Neuronal stem cell (in vitro differentiated cells): Measurements from ENCODE around the gene HPCAL1.
"Not testable (repeated sequence)": the region's sequence is repeated elsewhere in the genome, so short reads cannot be mapped to it uniquely, and the experiment has no call there.

Experiments
- DNase-seq: peaks from one replicate; pipeline ENCODE4 v3.0.0-alpha.2; 2013; ENCODE audit warnings: low spot score
- H2AFZ ChIP-seq: one replicate; pipeline ENCODE4 v1.6.1; 2013; ENCODE audit warnings: mild to moderate bottlenecking, low read length, inconsistent platforms
- H2AK5ac ChIP-seq: 2 replicates; pipeline ENCODE4 v1.6.1; 2013; ENCODE audit warnings: low read depth, mild to moderate bottlenecking, inconsistent platforms, low read length, moderate library complexity, mixed read lengths
- H2BK120ac ChIP-seq: 2 replicates; pipeline ENCODE4 v1.6.1; 2013; ENCODE audit warnings: low read depth, mild to moderate bottlenecking, inconsistent platforms, low read length, moderate library complexity, mixed read lengths
- H2BK12ac ChIP-seq: one replicate; pipeline ENCODE4 v1.6.1; 2013; ENCODE audit warnings: low read length, inconsistent platforms
- H2BK15ac ChIP-seq: 2 replicates; pipeline ENCODE4 v1.6.1; 2013; ENCODE audit warnings: mild to moderate bottlenecking, low read length, inconsistent platforms, mixed read lengths
- H2BK5ac ChIP-seq: one replicate; pipeline ENCODE4 v1.6.1; 2013; ENCODE audit warnings: inconsistent platforms, mild to moderate bottlenecking, low read length, moderate library complexity
- H3K14ac ChIP-seq: one replicate; pipeline ENCODE4 v1.6.1; 2013; ENCODE audit warnings: low read length, inconsistent platforms
- H3K18ac ChIP-seq: 2 replicates; pipeline ENCODE4 v1.6.1; 2013; ENCODE audit warnings: low read length, inconsistent platforms
- H3K23ac ChIP-seq: 2 replicates; pipeline ENCODE4 v1.6.1; 2013; ENCODE audit warnings: low read depth, mild to moderate bottlenecking, mixed read lengths, low read length, inconsistent platforms; ENCODE audit not compliant: poor library complexity
- H3K27ac ChIP-seq: replicated peaks from 3 replicates; pipeline ENCODE4 v1.5.1; 2013; ENCODE audit warnings: low read length, inconsistent platforms
- H3K27me3 ChIP-seq, 3 experiments: 2 replicates each; pipeline ENCODE4 v1.6.1; 2013; ENCODE audit warnings: low read length in 3 of 3, mild to moderate bottlenecking in 2 of 3, inconsistent platforms in 1 of 3, low read depth in 1 of 3, mixed read lengths in 1 of 3, moderate library complexity in 1 of 3; ENCODE audit not compliant: control insufficient read depth in 3 of 3, insufficient read depth in 3 of 3
- H3K36me3 ChIP-seq, 2 donors: replicated peaks in 1 of 2; 2 replicates each; pipeline ENCODE4 v1.6.1; 2013; ENCODE audit warnings: low read length in 2 of 2; ENCODE audit not compliant: control insufficient read depth in 2 of 2, insufficient read depth in 2 of 2
- H3K4ac ChIP-seq: 2 replicates; pipeline ENCODE4 v1.6.1; 2013; ENCODE audit warnings: inconsistent platforms, mild to moderate bottlenecking, low read length, moderate library complexity
- H3K4me1 ChIP-seq, 2 donors: 1 replicate in 1 of 2; 2 replicates in 1 of 2; pipeline ENCODE4 v1.6.1; 2013; ENCODE audit warnings: low read length in 2 of 2, low read depth in 1 of 2; ENCODE audit not compliant: control insufficient read depth in 2 of 2, insufficient read depth in 1 of 2
- H3K4me2 ChIP-seq: one replicate; pipeline ENCODE4 v1.6.1; 2013; ENCODE audit warnings: mild to moderate bottlenecking, low read length, inconsistent platforms; ENCODE audit not compliant: insufficient read depth, poor library complexity, severe bottlenecking
- H3K4me3 ChIP-seq, 2 donors: 2 replicates each; pipeline ENCODE4 v1.5.1; 2013; ENCODE audit warnings: low read length in 2 of 2, mild to moderate bottlenecking in 2 of 2, inconsistent platforms in 1 of 2, moderate library complexity in 1 of 2
- H3K79me1 ChIP-seq: one replicate; pipeline ENCODE4 v1.6.1; 2013; ENCODE audit warnings: low read depth, mild to moderate bottlenecking, inconsistent platforms, low read length, moderate library complexity
- H3K9ac ChIP-seq: one replicate; pipeline ENCODE4 v1.6.1; 2013; ENCODE audit warnings: mild to moderate bottlenecking, low read depth, low read length, inconsistent platforms; ENCODE audit not compliant: poor library complexity
- H3K9me3 ChIP-seq, 2 donors: replicated peaks in 1 of 2; 2 replicates each; pipeline versions ENCODE3 to v1.6.1; 2013; ENCODE audit warnings: low read length in 2 of 2, mild to moderate bottlenecking in 2 of 2, inconsistent platforms in 1 of 2, low read depth in 1 of 2, mixed read lengths in 1 of 2, moderate library complexity in 1 of 2; ENCODE audit not compliant: control insufficient read depth in 2 of 2, insufficient read depth in 1 of 2
- H4K8ac ChIP-seq: one replicate; pipeline ENCODE4 v1.6.1; 2013; ENCODE audit warnings: low read depth, mild to moderate bottlenecking, inconsistent platforms, low read length, moderate library complexity
- H4K91ac ChIP-seq: one replicate; pipeline ENCODE4 v1.6.1; 2013; ENCODE audit warnings: low read length, low read depth, mild to moderate bottlenecking, inconsistent platforms; ENCODE audit not compliant: poor library complexity
- whole genome bisulfite sequencing, 2 donors: extraction: QIAGEN DNeasy Blood & Tissue Kit; methylation state at CpG; one replicate each; pipeline ENCODE4 v1.1.7; 2013; ENCODE audit warnings: missing lambda C conversion rate in 2 of 2, mixed read lengths in 1 of 2; ENCODE audit not compliant: insufficient read length in 2 of 2, insufficient replicate concordance in 1 of 2; ENCODE audit errors: extremely low coverage in 2 of 2; 5-methylcytosine and 5-hydroxymethylcytosine counted together

HPCAL1 gene

DNA sequence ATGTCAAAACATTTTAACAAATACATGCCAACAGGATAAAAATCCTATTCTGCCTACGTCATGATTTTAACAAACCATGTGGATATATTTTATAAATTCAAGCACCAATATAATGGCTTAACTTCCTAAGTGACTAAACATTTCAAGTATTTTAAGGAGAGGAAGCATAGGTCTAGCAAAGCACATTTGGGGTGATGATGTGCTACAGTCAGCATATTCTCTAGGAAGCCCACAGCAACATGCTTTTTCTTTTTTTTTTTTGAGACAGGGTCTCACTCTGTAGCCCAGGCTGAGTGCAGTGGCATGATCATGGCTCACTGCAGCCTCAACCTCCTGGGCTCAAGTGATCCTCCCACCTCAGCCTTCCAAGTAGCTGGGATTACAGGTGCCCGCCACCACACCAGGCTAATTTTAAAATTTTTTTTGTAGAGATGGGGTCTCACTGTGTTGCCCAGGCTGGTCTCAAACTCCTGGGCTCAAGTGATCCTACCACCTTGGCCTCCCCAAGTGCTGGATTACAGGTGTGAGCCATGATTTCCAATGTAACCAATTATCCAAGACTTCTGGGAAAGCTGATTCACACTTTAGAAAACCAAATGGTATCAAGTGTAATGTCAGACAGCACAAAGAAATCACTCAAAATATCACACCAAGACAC lies 139.9 kb downstream of the HPCAL1 start:
- not testable (repeated sequence) for H3K4ac ChIP-seq, H4K8ac ChIP-seq, H3K23ac ChIP-seq, H3K9me3 ChIP-seq, H2BK120ac ChIP-seq, H2BK15ac ChIP-seq, H3K4me2 ChIP-seq, H3K79me1 ChIP-seq, H2BK12ac ChIP-seq, H3K18ac ChIP-seq, H2AK5ac ChIP-seq, H3K27me3 ChIP-seq, H2BK5ac ChIP-seq, DNase-seq, H3K4me3 ChIP-seq, H3K14ac ChIP-seq, H2AFZ ChIP-seq, H3K4me1 ChIP-seq, H3K9ac ChIP-seq, H4K91ac ChIP-seq, H3K27ac ChIP-seq
- peaks cover 51 to 89% of the 10 kb centered on the region in 2 donors for H3K36me3 ChIP-seq
- WGBS, 2 donors: no CpG with 5 or more reads among the region's 2 CpGs

DNA sequence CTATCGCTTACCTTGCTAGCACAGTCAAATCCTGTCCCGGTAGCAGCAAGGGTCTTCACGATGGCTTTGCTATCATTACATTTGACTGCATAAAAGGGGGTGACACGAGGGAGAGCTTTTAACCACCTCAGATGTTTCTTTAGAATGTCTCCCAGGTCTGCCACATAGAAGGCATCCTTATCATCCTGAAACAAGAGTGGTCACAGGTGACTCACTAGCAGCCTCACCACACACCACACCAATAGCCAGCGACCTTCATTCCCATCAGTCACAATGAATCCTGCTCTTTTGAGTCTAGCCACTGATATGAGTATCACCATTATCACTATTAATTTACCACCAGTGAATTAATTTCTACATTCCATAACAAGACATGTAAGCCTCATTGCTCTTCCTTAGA lies 141.8 kb downstream of the HPCAL1 start:
- Histone ChIP-seq H3K4me1 (peaks cover 2 to 3% of the 10 kb centered on the region in 2 donors), H2AFZ (no peak overlapping the region), H2BK120ac (no peak overlapping the region), H2BK5ac (no peak overlapping the region), H3K18ac (no peak overlapping the region), H3K4me3 (no peak overlapping the region), H2BK12ac (no peak overlapping the region), H4K91ac (no peak overlapping the region), H3K27me3 (no peaks in the 10 kb centered on the region), H2AK5ac (no peak overlapping the region), H3K23ac (no peak overlapping the region), H3K27ac (no peak overlapping the region), H3K14ac (no peak overlapping the region), H3K4me2 (no peak overlapping the region), H3K36me3 (peaks cover 46 to 78% of the 10 kb centered on the region in 2 donors), H4K8ac (no peak overlapping the region), H3K4ac (no peak overlapping the region), H3K9ac (no peak overlapping the region), H3K9me3 (no peaks in the 10 kb centered on the region), H3K79me1 (peaks cover 3% of the 10 kb centered on the region), H2BK15ac (no peak overlapping the region)
- WGBS, 2 donors: no CpG with 5 or more reads among the region's 5 CpGs
- no peak for DNase-seq

DNA sequence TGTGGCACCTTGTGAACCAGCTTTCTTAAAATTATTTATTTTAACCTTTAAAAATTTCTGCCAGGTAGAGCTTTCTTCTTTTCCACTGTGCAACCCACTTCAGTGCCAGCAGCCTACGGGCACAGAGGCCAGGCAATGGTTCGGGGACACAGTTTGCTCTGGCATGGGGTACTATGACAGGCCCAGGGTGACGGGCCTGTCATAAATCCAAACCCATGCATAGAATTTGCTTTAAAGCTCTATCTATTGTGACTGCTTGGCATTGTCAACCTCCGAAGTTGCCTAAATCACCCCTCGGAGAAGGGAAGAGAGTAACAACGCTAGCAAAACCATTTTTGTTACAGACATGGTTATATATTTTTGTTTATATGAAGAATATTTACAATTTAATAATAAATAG lies 143.9 kb downstream of the HPCAL1 start:
- Histone ChIP-seq H3K14ac (no peak overlapping the region), H3K4me3 (peak overlapping the region; percentile 60 to 81), H3K79me1 (peaks cover 3% of the 10 kb centered on the region), H3K4me1 (peaks cover 5 to 7% of the 10 kb centered on the region in 2 donors), H2AFZ (no peak overlapping the region), H4K91ac (no peak overlapping the region), H2BK120ac (no peak overlapping the region), H3K27me3 (no peaks in the 10 kb centered on the region), H3K27ac (no peak overlapping the region), H2BK12ac (no peak overlapping the region), H3K36me3 (peaks cover 26 to 56% of the 10 kb centered on the region in 2 donors), H3K18ac (no peak overlapping the region), H3K4ac (no peak overlapping the region), H3K4me2 (peak overlapping the region; percentile 47), H3K9me3 (no peaks in the 10 kb centered on the region), H4K8ac (no peak overlapping the region), H2BK5ac (no peak overlapping the region), H3K23ac (no peak overlapping the region), H3K9ac (no peak overlapping the region), H2BK15ac (no peak overlapping the region), H2AK5ac (no peak overlapping the region)
- no CpG with 5 or more reads among the region's 6 CpGs for WGBS, 2 donors
- DNase-seq: no peak

DNA sequence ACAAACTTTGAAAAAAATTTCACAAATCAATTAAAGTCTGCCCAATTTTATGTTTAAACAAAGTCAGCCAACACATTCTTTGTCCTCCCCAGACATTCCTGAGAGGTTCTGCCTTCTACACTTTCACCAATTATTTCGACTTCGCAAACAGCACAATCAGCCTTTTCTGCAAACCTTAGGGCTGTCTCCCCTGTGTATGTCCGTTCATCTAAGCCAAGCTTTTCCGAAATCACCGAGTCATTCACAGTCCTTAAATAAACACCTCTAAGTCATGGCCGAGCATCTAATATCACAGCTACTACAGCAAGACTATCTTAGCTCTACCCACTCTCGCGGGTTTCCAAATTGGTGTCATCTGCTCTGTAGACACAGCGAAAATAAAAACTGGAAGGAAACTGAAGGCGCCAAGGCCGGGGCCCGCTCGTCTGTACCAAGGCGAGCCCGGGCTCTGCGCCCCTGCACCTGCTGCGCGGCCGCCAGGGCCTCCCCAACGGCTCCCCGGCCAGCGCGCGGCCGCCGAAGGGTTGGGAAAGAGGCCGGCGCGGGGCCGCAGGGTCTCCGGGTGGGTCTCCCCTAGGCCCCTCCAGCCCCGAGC lies 144.7 kb downstream of the HPCAL1 start:
- no peak overlapping the region for H2AFZ ChIP-seq
- H3K14ac ChIP-seq: no peak overlapping the region
- no peak overlapping the region for H2BK5ac ChIP-seq
- peak overlapping the region; percentile 88 for H3K27ac ChIP-seq
- H4K8ac ChIP-seq: no peak overlapping the region
- no peak overlapping the region for H2BK12ac ChIP-seq
- no peak overlapping the region for H2BK15ac ChIP-seq
- H3K27me3 ChIP-seq: no peaks in the 10 kb centered on the region
- H3K23ac ChIP-seq: peak overlapping the region; percentile 63
- H3K4me2 ChIP-seq: peak overlapping the region; percentile 61
- H3K36me3 ChIP-seq: peaks cover 20 to 48% of the 10 kb centered on the region in 2 donors
- peak overlapping the region; percentile 97 for H3K18ac ChIP-seq
- peaks cover 3% of the 10 kb centered on the region for H3K79me1 ChIP-seq
- no peaks in the 10 kb centered on the region for H3K9me3 ChIP-seq
- H3K4ac ChIP-seq: no peak overlapping the region
- no peak overlapping the region for H4K91ac ChIP-seq
- DNase-seq: no peak
- H3K9ac ChIP-seq: peak overlapping the region; percentile 85
- no peak overlapping the region for H2BK120ac ChIP-seq
- WGBS, 2 donors: no CpG with 5 or more reads among the region's 32 CpGs
- H3K4me3 ChIP-seq: peak overlapping the region; percentile 79 to 81
- no peak overlapping the region for H2AK5ac ChIP-seq
- H3K4me1 ChIP-seq: peaks cover 5 to 7% of the 10 kb centered on the region in 2 donors
